ENCODE data around the gene HTR6.

The HTR6 gene

GRCh38 chr1:19664453-19665185 is at the start of gene HTR6:
Gene HTR6, plus strand, starts transcription at chr1:19664875. Its CDS starts 879 bp downstream, at chr1:19665754.
- TF ChIP-seq CTCF (IDR thresholded peaks at IDR 0.05) = no peak
- Histone ChIP-seq H3K9me3 (no peaks in the 10 kb centered on the region), H3K27me3 (peaks cover 99% of the 10 kb centered on the region)

GRCh38 chr1:19615438-19615837 is 49.2 kb upstream of the HTR6 start:
- TF ChIP-seq CTCF (IDR thresholded peaks at IDR 0.05) = no peak
- H3K4me3 ChIP-seq (ENCODE audit: low read depth in 1 of 2, low read length in 1 of 2) = no peak overlapping the region
- no peaks in the 10 kb centered on the region for H3K4me1 ChIP-seq (ENCODE audit: control insufficient read depth in 1 of 2, insufficient read depth in 1 of 2, low read depth in 1 of 2, low read length in 1 of 2)
- H3K36me3 ChIP-seq = peaks cover 24% of the 10 kb centered on the region
- no peaks in the 10 kb centered on the region for H3K27me3 ChIP-seq
- H3K9me3 ChIP-seq = no peaks in the 10 kb centered on the region
- H3K27ac ChIP-seq = no peak overlapping the region

More at GRCh38 chr1:19664453-19665185, at the start of gene HTR6:
- Histone ChIP-seq H3K4me1 (ENCODE audit: control insufficient read depth in 1 of 2, insufficient read depth in 1 of 2, low read depth in 1 of 2, low read length in 1 of 2) (no peaks in the 10 kb centered on the region), H3K36me3 (no peaks in the 10 kb centered on the region), H3K27ac (no peak within 1 kb of the TSS), H3K4me3 (ENCODE audit: low read depth in 1 of 2, low read length in 1 of 2) (no peak within 1 kb of the TSS)

- no peaks in the 10 kb centered on the region for H3K9me3 ChIP-seq
- TF ChIP-seq CTCF (IDR thresholded peaks at IDR 0.05) = no peak
- H3K36me3 ChIP-seq = peaks cover 24% of the 10 kb centered on the region
- no peak overlapping the region for H3K4me3 ChIP-seq (ENCODE audit: low read depth in 1 of 2, low read length in 1 of 2)
- H3K27me3 ChIP-seq = no peaks in the 10 kb centered on the region
- no peaks in the 10 kb centered on the region for H3K4me1 ChIP-seq (ENCODE audit: control insufficient read depth in 1 of 2, insufficient read depth in 1 of 2, low read depth in 1 of 2, low read length in 1 of 2)
- no peak overlapping the region for H3K27ac ChIP-seq
These were observed 48.2 kb upstream of the HTR6 start for GRCh38 chr1:19616489-19616888.

- Histone ChIP-seq H3K27ac (no peak overlapping the region), H3K9me3 (no peaks in the 10 kb centered on the region), H3K4me3 (ENCODE audit: low read depth in 1 of 2, low read length in 1 of 2) (no peak overlapping the region), H3K36me3 (peaks cover 24% of the 10 kb centered on the region), H3K4me1 (ENCODE audit: control insufficient read depth in 1 of 2, insufficient read depth in 1 of 2, low read depth in 1 of 2, low read length in 1 of 2) (no peaks in the 10 kb centered on the region), H3K27me3 (no peaks in the 10 kb centered on the region)
- TF ChIP-seq CTCF (IDR thresholded peaks at IDR 0.05) = no peak
These were observed 47.3 kb upstream of the HTR6 start for GRCh38 chr1:19617376-19617775.

- no peaks in the 10 kb centered on the region for H3K9me3 ChIP-seq
- no peak overlapping the region for H3K4me3 ChIP-seq (ENCODE audit: low read depth in 1 of 2, low read length in 1 of 2)
- no peak for TF ChIP-seq CTCF (IDR thresholded peaks at IDR 0.05)
- no peaks in the 10 kb centered on the region for H3K4me1 ChIP-seq (ENCODE audit: control insufficient read depth in 1 of 2, insufficient read depth in 1 of 2, low read depth in 1 of 2, low read length in 1 of 2)
- H3K27ac ChIP-seq = no peak overlapping the region
- H3K27me3 ChIP-seq = no peaks in the 10 kb centered on the region
- H3K36me3 ChIP-seq = peaks cover 28% of the 10 kb centered on the region
These were observed 46.2 kb upstream of the HTR6 start for GRCh38 chr1:19618428-19618827.
